ENCODE measurements around the gene ZNF519.
"Not testable (repeated sequence)": the region's sequence is repeated elsewhere in the genome, so short reads cannot be mapped to it uniquely, and the experiment has no call there.

The ZNF519 gene

DNA sequence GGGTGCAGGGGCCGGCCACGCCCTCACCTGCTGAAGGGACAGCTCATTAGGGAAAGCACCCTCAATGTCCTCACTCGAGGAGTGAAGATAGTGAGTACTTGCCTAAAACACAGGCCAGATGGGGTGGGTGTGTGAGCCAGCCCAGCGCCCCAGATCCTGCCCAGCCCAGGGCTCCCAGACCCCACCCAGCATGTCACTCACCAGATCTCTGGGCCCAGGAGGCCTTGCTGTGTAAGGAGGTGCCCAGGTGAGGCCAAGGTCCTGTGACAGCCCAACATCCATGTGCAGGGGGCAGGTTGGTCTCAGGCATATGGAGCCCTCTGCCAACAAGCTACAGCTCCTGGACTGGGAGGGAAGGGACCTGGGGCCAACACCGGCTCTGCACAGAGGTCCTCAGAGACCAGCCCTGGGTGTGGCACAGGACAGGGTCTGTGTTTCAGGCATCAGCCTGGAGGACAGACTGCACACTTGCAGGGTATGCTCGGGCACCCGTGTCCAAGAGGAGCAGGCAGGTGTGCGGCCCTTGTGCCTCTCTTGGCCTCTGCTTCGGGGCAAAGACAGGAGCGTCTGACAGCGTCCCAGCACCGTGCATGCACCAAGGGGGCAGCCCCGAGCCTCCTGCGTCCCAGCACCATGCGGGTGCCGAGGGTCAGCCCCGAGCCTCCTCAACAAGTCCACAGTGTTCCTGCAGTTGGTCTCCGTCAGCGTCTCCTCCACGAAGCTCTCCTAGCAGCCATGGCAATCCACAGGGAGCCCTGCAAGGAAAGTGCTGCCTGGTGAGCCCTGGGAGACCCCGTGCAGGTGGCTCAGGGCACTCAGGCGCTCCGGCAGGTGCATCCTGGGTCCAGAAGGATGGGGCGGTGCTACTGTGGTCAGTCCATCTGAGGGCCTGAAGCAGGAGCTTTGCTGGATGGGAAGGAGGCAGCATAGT, 16.0 kb upstream of the ZNF519 start:
- not testable (repeated sequence) for DNase-seq (ENCODE audit: low read depth in 4 of 4, low spot score in 1 of 4)

DNA sequence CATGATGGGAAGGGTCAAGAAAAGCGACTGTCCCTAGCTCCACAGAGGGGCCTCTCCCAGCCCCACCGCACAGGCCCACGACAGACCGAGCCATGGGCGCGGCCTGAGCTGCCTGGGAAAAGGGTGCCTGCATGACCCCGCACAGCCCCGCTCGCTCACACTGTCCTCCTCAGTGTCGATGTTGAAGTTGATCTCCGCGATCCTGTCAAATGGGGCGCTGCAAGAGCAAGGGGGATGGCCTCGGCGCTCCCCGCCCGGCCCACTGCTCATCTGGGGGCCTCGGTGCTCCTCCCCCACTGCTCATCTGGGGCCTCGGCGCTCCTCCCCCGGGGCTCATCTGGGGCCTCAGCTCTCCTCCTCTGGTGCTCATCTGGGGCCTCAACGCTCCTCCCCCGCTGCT, 14.5 kb upstream of the ZNF519 start:
- DNase-seq (ENCODE audit: low read depth in 4 of 4, low spot score in 1 of 4) = not testable (repeated sequence)

- not testable (repeated sequence) for DNase-seq (ENCODE audit: low read depth in 4 of 4, low spot score in 1 of 4)
Measured at GRCh38 chr18:14145581-14146338, 13.5 kb upstream of the ZNF519 start.

GRCh38 chr18:14145021-14145420, 12.8 kb upstream of the ZNF519 start:
- not testable (repeated sequence) for DNase-seq (ENCODE audit: low read depth in 4 of 4, low spot score in 1 of 4)

DNA sequence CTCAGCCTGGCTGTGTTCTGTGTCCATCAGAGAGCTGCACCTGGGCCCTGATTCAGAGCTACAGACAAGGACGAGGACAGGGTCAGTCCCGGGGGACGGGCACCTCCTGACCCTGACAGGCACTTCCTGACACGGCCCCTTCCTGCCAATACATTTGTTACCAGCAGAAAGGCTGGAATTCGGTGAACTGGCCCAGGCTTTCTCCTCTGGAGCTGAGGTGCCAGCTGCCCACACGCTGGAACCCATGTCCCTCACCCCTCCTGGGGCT, 12.3 kb upstream of the ZNF519 start:
- DNase-seq (ENCODE audit: low read depth in 4 of 4, low spot score in 1 of 4) = no peak

GRCh38 chr18:14143871-14144627, 11.8 kb upstream of the ZNF519 start:
- DNase-seq (ENCODE audit: low read depth in 4 of 4, low spot score in 1 of 4) = not testable (repeated sequence)

- not testable (repeated sequence) for DNase-seq (ENCODE audit: low read depth in 4 of 4, low spot score in 1 of 4)
Measured at GRCh38 chr18:14143396-14143795, 11.2 kb upstream of the ZNF519 start.

GRCh38 chr18:14142177-14142576, 9.9 kb upstream of the ZNF519 start:
- not testable (repeated sequence) for DNase-seq (ENCODE audit: low read depth in 4 of 4, low spot score in 1 of 4)

DNA sequence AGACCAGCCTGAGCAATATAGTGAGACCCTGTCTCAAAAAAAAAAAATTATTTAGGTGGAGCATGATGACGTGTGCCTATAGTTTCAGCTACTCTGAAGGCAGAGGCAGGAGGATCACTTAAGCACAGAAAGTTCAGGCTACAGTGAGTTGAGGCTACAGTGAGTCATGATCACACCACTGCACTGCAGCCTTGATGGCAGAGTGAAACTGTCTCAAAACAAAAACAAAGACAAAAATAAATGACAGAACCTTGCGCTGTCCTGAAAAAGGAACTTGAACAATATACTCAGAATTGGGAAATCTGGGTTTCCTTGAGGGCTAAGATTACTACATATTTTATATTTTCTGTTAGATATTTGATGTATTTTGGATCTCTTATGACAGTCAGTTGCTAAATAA, 7.3 kb upstream of the ZNF519 start:
- DNase-seq (ENCODE audit: low read depth in 4 of 4, low spot score in 1 of 4) = not testable (repeated sequence)

- DNase-seq (ENCODE audit: low read depth in 4 of 4, low spot score in 1 of 4) = not testable (repeated sequence)
Measured at GRCh38 chr18:14137971-14138370, 5.7 kb upstream of the ZNF519 start.

- DNase-seq (ENCODE audit: low read depth in 4 of 4, low spot score in 1 of 4) = not testable (repeated sequence)
Measured at GRCh38 chr18:14131696-14132270, 452 bp downstream of the ZNF519 start.

- DNase-seq (ENCODE audit: low read depth in 4 of 4, low spot score in 1 of 4) = not testable (repeated sequence)
Measured at GRCh38 chr18:14130804-14131203, 1.4 kb downstream of the ZNF519 start.

DNA sequence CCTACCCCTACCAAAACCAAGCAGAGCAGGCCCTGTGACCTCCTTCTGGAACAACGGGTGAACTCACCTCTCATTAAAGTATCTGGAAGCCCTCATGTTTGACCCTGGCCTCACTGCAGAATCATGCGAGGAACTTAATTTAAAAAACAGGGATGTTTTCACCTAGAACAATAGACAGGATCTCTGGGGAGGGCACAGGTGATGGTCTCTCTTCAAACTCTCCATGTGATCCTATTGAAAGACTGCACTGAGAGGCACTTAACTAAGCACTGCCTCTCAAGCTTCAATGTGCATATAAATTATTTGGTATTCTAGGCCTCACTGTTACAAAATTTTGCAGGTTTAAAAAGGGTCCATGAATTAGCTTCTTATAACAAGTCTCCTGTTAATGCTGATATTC, 7.5 kb downstream of the ZNF519 start:
- DNase-seq (ENCODE audit: low read depth in 4 of 4, low spot score in 1 of 4) = no peak

- DNase-seq (ENCODE audit: low read depth in 4 of 4, low spot score in 1 of 4) = no peak
Measured at GRCh38 chr18:14122097-14122496, 10.1 kb downstream of the ZNF519 start.

GRCh38 chr18:14120926-14121325, 11.3 kb downstream of the ZNF519 start:
- no peak for DNase-seq (ENCODE audit: low read depth in 4 of 4, low spot score in 1 of 4)

- DNase-seq (ENCODE audit: low read depth in 4 of 4, low spot score in 1 of 4) = no peak
Measured at GRCh38 chr18:14117606-14118005, 14.6 kb downstream of the ZNF519 start.

- DNase-seq (ENCODE audit: low read depth in 4 of 4, low spot score in 1 of 4) = no peak
Measured at GRCh38 chr18:14106906-14107305, 25.3 kb downstream of the ZNF519 start.

- DNase-seq (ENCODE audit: low read depth in 4 of 4, low spot score in 1 of 4) = no peak
Measured at GRCh38 chr18:14104906-14105748, 27.1 kb downstream of the ZNF519 start.

DNA sequence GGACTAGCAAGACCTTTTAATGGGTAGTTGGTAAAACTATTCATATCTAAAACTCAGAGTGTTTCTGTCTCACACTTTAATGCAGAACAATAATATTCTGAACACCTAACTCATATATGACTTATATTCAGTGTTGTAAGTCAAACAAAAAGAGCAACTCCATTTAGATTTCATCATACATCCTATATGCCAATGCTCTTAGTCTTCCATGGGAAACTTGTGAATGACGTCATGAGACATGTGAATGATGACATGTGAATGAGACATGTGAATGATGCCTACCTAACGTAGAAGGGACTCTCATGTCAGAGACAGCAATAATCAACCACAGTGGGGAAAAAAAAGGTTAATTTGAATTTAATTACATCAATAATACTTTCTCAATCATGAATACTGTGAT, 28.0 kb downstream of the ZNF519 start:
- no peak for DNase-seq (ENCODE audit: low read depth in 4 of 4, low spot score in 1 of 4)
